GM21528 (cell line): ENCODE measurements around the gene LRR1.
"Not testable (repeated sequence)": the region's sequence is repeated elsewhere in the genome, so short reads cannot be mapped to it uniquely, and the experiment has no call there.

Source experiments
- ATAC-seq: cut with Tn5 transposase; IDR thresholded peaks from one replicate; pipeline ENCODE4 v1.9.1; 2021; ENCODE audit warnings: mild to moderate bottlenecking, moderate library complexity; ENCODE audit not compliant: unreplicated experiment, low FRiP score

Gene LRR1

DNA sequence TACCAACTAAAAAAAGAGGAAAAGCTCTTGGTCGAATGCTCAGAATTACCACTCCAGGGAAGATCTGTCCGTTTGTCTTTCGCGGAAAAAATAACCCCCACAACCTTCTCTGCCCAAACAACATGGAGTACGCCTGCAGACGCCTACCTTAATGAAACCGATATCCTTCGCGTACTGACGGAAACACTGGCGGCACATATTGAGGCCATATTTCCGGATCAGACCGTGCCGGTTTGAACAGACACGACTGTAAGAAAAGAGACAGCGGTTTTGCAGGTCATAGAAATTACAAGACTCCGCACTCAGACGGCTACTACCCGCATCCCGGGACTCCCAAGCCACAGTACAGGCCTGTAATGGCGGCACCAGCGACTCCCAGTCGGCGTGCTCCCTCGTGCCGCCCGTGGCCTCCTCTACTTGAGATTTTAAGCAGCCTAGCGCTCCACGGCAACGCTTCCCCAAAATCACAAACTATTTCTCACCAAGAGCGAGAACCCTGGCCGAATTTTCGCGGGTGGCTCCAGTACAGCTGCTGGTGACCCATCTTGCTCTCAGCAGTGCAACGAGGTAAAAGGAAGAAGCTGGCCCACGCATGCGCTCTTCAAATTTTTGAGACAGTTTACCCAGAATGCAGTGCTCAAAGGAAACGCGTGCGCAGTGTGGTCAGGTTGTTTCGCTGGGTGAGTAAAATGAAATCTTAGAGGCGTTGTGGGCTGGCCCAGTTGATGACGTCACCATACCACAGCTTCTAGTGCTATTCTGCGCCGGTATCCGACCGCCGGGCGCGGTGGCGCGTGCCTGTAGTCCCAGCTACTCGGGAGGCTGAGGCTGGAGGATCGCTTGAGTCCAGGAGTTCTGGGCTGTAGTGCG lies 12.7 kb upstream of the LRR1 start, which contains the start of gene RPS29:
RPS29 (minus strand) TSS at position 578 of the 870 bp plus-strand sequence; CDS start at position 544, 34 bp downstream.
- peak; percentile 88 for ATAC-seq

GRCh38 chr14:49586673-49587460 lies 11.9 kb upstream of the LRR1 start:
- peak; percentile 42 for ATAC-seq

DNA sequence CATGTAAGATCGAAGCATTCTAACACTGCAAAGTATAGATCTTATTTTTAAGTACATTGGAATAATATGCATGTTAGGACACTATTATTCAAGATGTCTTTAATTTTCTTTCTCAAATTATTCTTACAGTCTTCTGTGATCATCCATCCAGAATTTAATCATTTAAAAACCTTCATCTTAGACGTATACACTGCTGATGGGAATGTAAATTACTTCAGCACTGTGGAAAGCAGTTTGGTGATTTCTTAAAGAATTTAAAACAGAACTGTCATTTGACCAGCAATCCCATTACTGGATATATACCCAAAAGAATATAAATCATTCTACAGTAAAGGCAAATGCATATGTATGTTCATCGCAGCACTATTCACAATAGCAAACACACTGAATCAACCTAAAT lies 9.4 kb upstream of the LRR1 start:
- ATAC-seq = no peak

- ATAC-seq = no peak
Measured at GRCh38 chr14:49593016-49593415, 5.7 kb upstream of the LRR1 start.

- peak; percentile 27 for ATAC-seq
Measured at GRCh38 chr14:49594347-49595091, 4.2 kb upstream of the LRR1 start.

DNA sequence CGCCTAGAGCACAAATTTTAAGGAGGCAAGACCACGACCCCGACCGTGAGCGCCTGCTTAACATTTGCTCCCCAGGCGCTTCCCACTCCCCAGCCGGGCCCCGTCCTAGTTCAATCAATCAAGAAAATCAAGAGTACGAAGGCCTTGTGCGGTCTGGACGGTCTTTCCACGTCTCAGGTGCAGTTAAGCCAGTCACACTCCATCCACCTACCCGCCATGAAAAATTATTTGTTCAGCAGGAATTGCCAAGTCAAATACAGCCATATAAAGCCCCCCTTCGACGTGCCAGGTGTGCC lies 603 bp upstream of the LRR1 start:
- ATAC-seq = no peak

DNA sequence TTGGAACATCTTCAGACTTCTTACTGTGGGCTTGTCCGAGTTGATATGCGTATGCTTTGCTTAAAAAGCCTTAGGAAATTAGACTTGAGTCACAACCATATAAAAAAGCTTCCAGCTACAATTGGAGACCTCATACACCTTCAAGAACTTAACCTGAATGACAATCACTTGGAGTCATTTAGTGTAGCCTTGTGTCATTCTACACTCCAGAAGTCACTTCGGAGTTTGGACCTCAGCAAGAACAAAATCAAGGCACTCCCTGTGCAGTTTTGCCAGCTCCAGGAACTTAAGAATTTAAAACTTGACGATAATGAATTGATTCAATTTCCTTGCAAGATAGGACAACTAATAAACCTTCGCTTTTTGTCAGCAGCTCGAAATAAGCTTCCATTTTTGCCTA lies 8.8 kb downstream of the LRR1 start:
- ATAC-seq = no peak

- no peak for ATAC-seq
Measured at GRCh38 chr14:49612251-49612650, 13.5 kb downstream of the LRR1 start.

GRCh38 chr14:49612671-49613070 lies 13.9 kb downstream of the LRR1 start:
- no peak for ATAC-seq

- ATAC-seq = no peak
Measured at GRCh38 chr14:49614196-49614595, 15.5 kb downstream of the LRR1 start.

DNA sequence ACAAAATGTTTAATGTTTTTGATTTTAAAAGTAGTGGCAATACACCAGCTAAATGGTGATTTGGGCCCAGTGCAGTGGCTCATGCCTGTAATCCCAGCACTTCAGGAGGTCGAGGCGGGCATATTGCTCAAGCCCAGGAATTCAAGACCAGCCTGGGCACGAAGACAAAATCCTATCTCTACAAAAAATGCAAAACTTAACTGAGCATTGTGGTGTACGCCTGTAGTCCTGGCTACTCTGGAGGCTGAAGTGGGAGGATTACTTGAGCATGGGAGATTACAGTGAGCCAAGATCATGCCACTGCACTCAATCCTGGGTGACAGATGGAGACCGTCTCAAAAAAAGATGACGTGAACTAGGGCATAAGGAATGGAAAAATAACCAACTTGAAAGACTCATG lies 17.0 kb downstream of the LRR1 start:
- ATAC-seq = no peak

DNA sequence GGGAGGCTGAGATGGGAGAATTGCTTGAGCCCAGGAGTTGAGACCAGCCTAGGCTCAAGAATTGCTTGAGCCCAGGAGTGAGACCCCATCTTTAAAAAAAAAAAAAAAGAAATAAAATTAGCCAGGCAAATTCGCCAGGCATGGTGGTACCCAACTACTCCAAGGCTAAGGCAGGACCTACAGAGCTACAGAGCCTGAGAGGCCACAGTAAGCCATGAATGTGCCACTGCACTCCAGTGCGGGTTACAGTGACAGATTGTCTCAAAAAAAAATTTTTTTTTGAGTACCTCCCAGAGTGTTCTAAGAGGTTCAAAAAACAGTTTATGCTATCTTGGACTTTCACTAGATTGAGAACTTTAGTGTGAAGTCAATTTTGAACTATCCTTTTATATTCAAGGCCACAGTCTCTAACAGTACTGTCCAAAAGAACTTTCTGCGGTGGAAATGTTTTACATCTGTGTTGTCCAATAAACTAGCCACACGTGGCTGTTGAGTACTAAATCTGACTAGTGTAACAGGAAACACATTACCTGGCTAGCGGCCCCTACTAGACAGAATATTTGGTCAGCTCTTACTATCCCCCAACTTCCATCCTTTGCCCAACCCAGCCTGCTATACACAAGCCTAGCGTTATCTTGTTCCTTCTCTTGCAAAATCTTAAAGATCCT lies 19.2 kb downstream of the LRR1 start:
- no peak for ATAC-seq

DNA sequence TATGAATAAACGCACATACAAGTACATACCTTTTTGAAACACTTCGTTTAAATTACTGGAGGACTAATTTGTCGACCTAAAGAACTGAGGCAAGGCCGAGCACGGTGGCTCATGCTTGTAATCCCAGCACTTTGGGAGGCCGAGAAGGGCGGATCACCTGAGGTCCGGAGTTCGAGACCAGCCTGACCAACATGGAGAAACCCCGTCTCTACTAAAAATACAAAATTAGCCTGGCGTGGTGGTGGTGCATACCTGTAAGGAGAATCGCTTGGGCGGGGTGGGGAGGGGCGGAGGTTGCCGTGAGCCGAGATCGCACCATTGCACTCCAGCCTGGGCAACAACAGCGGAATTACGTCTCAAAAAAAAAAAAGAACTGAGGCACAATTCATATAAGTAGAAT lies 20.5 kb downstream of the LRR1 start:
- ATAC-seq = not testable (repeated sequence)

DNA sequence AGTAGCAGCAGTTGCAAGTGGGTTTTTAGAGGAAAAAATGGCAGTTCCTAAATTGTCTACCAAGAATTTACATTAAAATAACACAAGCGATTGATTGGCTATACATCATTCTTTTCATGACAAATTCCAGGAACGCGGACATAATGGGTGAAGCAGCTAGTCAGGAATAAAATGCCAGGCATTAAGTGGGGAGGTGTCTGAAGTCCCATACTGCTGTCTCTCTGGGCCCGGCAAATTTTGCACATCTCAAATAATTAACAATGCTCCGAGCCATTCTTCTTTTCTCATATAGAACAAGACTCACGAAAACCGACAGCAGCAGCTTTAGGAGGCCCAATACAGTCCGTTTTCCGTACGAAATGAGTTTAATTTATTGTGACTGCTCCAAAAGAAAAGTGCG lies 21.0 kb downstream of the LRR1 start:
- ATAC-seq = no peak

GRCh38 chr14:49620182-49621113 lies 21.7 kb downstream of the LRR1 start, which contains the start of the genes MGAT2 and RPL36AL:
TSS of gene MGAT2 (plus strand) at chr14:49620799. CDS start at chr14:49621269, 470 bp downstream.
TSS of gene RPL36AL (minus strand) at chr14:49620626. CDS start at chr14:49619104, 1,522 bp downstream.
- peak; percentile 94 for ATAC-seq

- ATAC-seq = peak; percentile 20
Measured at GRCh38 chr14:49621114-49621881, 22.6 kb downstream of the LRR1 start.

DNA sequence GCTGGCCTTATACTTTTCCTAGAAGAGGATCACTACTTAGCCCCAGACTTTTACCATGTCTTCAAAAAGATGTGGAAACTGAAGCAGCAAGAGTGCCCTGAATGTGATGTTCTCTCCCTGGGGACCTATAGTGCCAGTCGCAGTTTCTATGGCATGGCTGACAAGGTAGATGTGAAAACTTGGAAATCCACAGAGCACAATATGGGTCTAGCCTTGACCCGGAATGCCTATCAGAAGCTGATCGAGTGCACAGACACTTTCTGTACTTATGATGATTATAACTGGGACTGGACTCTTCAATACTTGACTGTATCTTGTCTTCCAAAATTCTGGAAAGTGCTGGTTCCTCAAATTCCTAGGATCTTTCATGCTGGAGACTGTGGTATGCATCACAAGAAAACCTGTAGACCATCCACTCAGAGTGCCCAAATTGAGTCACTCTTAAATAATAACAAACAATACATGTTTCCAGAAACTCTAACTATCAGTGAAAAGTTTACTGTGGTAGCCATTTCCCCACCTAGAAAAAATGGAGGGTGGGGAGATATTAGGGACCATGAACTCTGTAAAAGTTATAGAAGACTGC lies 23.4 kb downstream of the LRR1 start:
- no peak for ATAC-seq

DNA sequence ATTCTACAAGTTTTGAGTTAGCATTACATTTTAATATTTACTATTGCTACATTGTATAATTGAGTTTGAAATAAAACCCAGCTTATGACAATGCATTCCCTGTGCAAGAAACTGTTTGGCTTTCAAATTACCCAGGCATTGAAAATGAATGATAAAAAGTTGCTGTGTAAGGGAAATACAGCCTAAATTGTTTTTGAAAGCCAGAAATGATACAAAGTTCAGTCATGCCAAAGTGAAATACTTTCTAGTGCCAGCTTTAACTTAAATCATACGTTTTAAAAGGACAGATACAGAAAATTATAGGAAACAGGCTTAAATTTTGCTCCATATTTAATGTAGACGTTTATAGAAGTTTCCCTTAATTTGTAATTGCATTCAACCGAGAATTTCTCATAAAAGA lies 24.6 kb downstream of the LRR1 start:
- no peak for ATAC-seq
